HepG2 (cell line): ENCODE results near the gene CCNDBP1. TPM values are rescaled to one million over a fixed set of nuclear protein-coding genes. Genes with fewer than 3 reads are reported as not detected.

Experiments used
- ATAC-seq: fragments of 200-7000 bp; cut with Tn5 transposase; 3 replicates; pipeline ENCODE4 v1.9.1; 2020; ENCODE audit warnings: mild to moderate bottlenecking, moderate library complexity
- BruUV-seq: library from RNA; stranded (reverse); fragments of 400-500 nt; replicated peaks from 2 replicates; lab custom pipeline; 2021; lab: Mats Ljungman, UMichigan
- CTCF ChIA-PET: fragments of 300-600 bp; formaldehyde crosslinking; extraction: SDS; loops from one replicate; lab custom pipeline; 2021; ENCODE audit warnings: low total read pairs, inconsistent platforms, low intra/inter-chr PET ratio; lab: Yijun Ruan, JAX
- POLR2A ChIA-PET: fragments of 350-600 bp; sonication (Branson Sonifier 250); formaldehyde crosslinking; loops from one replicate; lab custom pipeline; 2020; ENCODE audit warnings: antibody characterized with exemption, inconsistent platforms; lab: Yijun Ruan, JAX
- DNase-seq: peaks from one replicate; pipeline ENCODE4 v3.0.0-alpha.2; 2015; ENCODE audit warnings: low spot score
- FAIRE-seq: peaks from 3 replicates; lab custom pipeline; 2011; peaks lifted over from hg19 to GRCh38; lab: Jason Lieb, UNC
- H2AFZ ChIP-seq: one replicate; pipeline ENCODE4 v1.6.1; 2011; ENCODE audit warnings: low read length, inconsistent platforms
- H3K27ac ChIP-seq: fragments of 300-600 bp; 3 replicates; pipeline ENCODE4 v1.8.0; 2011; ENCODE audit warnings: mixed run types, mild to moderate bottlenecking, mixed read lengths, low read length, inconsistent platforms; ENCODE audit not compliant: insufficient read depth; ENCODE audit errors: extremely low read length
- H3K27me3 ChIP-seq, 2 experiments: fragments of 200-600 bp in 1 of 2; 2 replicates in 1 of 2; 3 replicates in 1 of 2; pipeline versions ENCODE4 v1.6.0 to v1.8.0; 2011; ENCODE audit warnings: low read length in 2 of 2, mild to moderate bottlenecking in 2 of 2, moderate library complexity in 2 of 2, inconsistent platforms in 1 of 2; ENCODE audit not compliant: insufficient read depth in 2 of 2, control insufficient read depth in 1 of 2
- H3K36me3 ChIP-seq, 2 experiments: fragments of 200-600 bp in 1 of 2; replicated peaks in 1 of 2; 2 replicates in 1 of 2; 3 replicates in 1 of 2; pipeline versions ENCODE4 v1.5.1 to v1.8.0; 2011; ENCODE audit warnings: low read length in 2 of 2, inconsistent platforms in 1 of 2; ENCODE audit not compliant: insufficient read depth in 2 of 2, control insufficient read depth in 1 of 2
- H3K4me1 ChIP-seq: 2 replicates; pipeline ENCODE4 v1.5.1; 2012; ENCODE audit warnings: low read length, inconsistent platforms; ENCODE audit not compliant: insufficient read depth
- H3K4me2 ChIP-seq: 2 replicates; pipeline ENCODE4 v1.6.0; 2011; ENCODE audit warnings: low read depth, low read length, inconsistent platforms
- H3K4me3 ChIP-seq, 3 experiments: fragments of 200-600 bp in 1 of 3; sonication (generic), shearing (Covaris generic) in 1 of 3; replicated peaks in 1 of 3; 2 replicates each; pipeline ENCODE4 v1.5.1; 2011 to 2016; ENCODE audit warnings: low read length in 3 of 3, inconsistent platforms in 2 of 3, low read depth in 2 of 3, mild to moderate bottlenecking in 2 of 3, control low read depth in 1 of 3, mixed read lengths in 1 of 3; ENCODE audit not compliant: insufficient read depth in 1 of 3
- H3K79me2 ChIP-seq: one replicate; pipeline ENCODE4 v1.6.1; 2011; ENCODE audit warnings: low read length, inconsistent platforms; ENCODE audit not compliant: insufficient read depth
- H3K9ac ChIP-seq: 2 replicates; pipeline ENCODE4 v1.6.0; 2011; ENCODE audit warnings: mild to moderate bottlenecking, low read depth, low read length, inconsistent platforms; ENCODE audit not compliant: insufficient read depth
- H3K9me3 ChIP-seq: 2 replicates; pipeline ENCODE4 v1.5.1; 2012; ENCODE audit warnings: mild to moderate bottlenecking, low read length
- H4K20me1 ChIP-seq: 2 replicates; pipeline ENCODE4 v1.6.0; 2011; ENCODE audit warnings: inconsistent platforms, mild to moderate bottlenecking, low read length, moderate library complexity; ENCODE audit not compliant: insufficient read depth
- CEBPG ChIP-seq: IDR thresholded peaks from 2 replicates; pipeline ENCODE4 v1.6.1; 2016
- FLYWCH1 ChIP-seq: sonication (generic); formaldehyde crosslinking; IDR thresholded peaks from 2 replicates; pipeline ENCODE4 v1.8.1; 2023; ENCODE audit warnings: mild to moderate bottlenecking, missing genetic modification reagents
- FOXO4 ChIP-seq: sonication (generic); formaldehyde crosslinking; conservative IDR thresholded peaks from 2 replicates; pipeline ENCODE4 v1.8.1; 2023; ENCODE audit warnings: missing genetic modification reagents
- NCOR1 ChIP-seq: fragments of 200-600 bp; sonication (generic); IDR thresholded peaks from 2 replicates; pipeline ENCODE4 v1.7.0; 2017; ENCODE audit warnings: antibody characterized with exemption, low read length, borderline replicate concordance
- NONO ChIP-seq, 2 experiments: fragments of 450-650 bp in 1 of 2; sonication (generic) in 1 of 2; formaldehyde crosslinking in 1 of 2; IDR thresholded peaks in 1 of 2; conservative IDR thresholded peaks in 1 of 2; 2 replicates each; pipeline versions ENCODE4 v1.6.1 to v1.8.0; 2017 to 2022; ENCODE audit warnings: mild to moderate bottlenecking in 1 of 2, missing genetic modification reagents in 1 of 2, moderate library complexity in 1 of 2
- TCF7L2 ChIP-seq: IDR thresholded peaks from 2 replicates; pipeline ENCODE4 v1.6.1; 2011; ENCODE audit warnings: mild to moderate bottlenecking, low read depth, low read length, moderate library complexity
- ZNF101 ChIP-seq: sonication (generic); formaldehyde crosslinking; IDR thresholded peaks from 2 replicates; pipeline ENCODE4 v1.4.0; 2020; ENCODE audit warnings: mild to moderate bottlenecking, low read depth, missing genetic modification reagents, borderline replicate concordance
- ZNF281 ChIP-seq: sonication (generic); formaldehyde crosslinking; IDR thresholded peaks from 2 replicates; pipeline ENCODE4 v1.4.0; 2020; ENCODE audit warnings: missing genetic modification reagents, borderline replicate concordance
- ZNF543 ChIP-seq: sonication (generic); formaldehyde crosslinking; IDR thresholded peaks from 2 replicates; pipeline ENCODE4 v1.4.0; 2020; ENCODE audit warnings: mild to moderate bottlenecking, missing genetic modification reagents
- ZNF598 ChIP-seq: sonication (generic); formaldehyde crosslinking; IDR thresholded peaks from 2 replicates; pipeline ENCODE4 v1.5.1; 2020; ENCODE audit warnings: mild to moderate bottlenecking, missing genetic modification reagents, borderline replicate concordance
- ZNF609 ChIP-seq: sonication (generic); formaldehyde crosslinking; IDR thresholded peaks from 2 replicates; pipeline ENCODE4 v1.4.0; 2020; ENCODE audit warnings: mild to moderate bottlenecking, missing genetic modification reagents, borderline replicate concordance
- WGBS: methylation state at CpG from one replicate; pipeline ENCODE4 v1.1.6; 2017; ENCODE audit warnings: low lambda C conversion rate; 5-methylcytosine and 5-hydroxymethylcytosine counted together
- in situ Hi-C: cut with HindIII; loops from 2 replicates; pipeline ENCODE4 v1.10.0; 2017; ENCODE audit warnings: low pct_unique_long_range_greater_than_20kb; ENCODE audit not compliant: extremely low pct_ligation_motif_present
- intact Hi-C: fragments of 100-400 bp; cut with micrococcal nuclease; formaldehyde crosslinking; loops from one replicate; pipeline ENCODE4 v1.10.0; 2022; ENCODE audit not compliant: unreplicated experiment
- polyA plus RNA-seq, 8 experiments: library from polyadenylated mRNA; depleted of rRNA in 3 of 8; stranded (reverse) in 7 of 8; unstranded in 1 of 8; fragments of >200 nt; fragmentation: Illumina TruSeq in 4 of 8; extraction: Trizol in 4 of 8; gene quantifications; 2 replicates each; pipeline versions ENCODE4 v1.2.1 to v1.2.3, GENCODE V29; 2011 to 2016; ENCODE audit warnings: low read depth in 4 of 8, missing spikeins in 1 of 8, mixed read lengths in 1 of 8; ENCODE audit not compliant: insufficient read depth in 1 of 8
- total RNA-seq, 5 experiments: library from RNA; depleted of rRNA; stranded (reverse); fragments of >200 nt; fragmentation: Illumina TruSeq; extraction: Trizol; gene quantifications; 2 replicates each; pipeline ENCODE4 v1.2.3, GENCODE V29; 2016; ENCODE audit warnings: low read depth in 1 of 5
- TF ChIP-seq, protein P1 (sequence below): IDR thresholded peaks from 2 replicates; pipeline ENCODE4 v1.6.1; 2016
- TF ChIP-seq, protein P2 (sequence below): sonication (generic); formaldehyde crosslinking; IDR thresholded peaks from 2 replicates; pipeline ENCODE4 v1.8.1; 2023; ENCODE audit warnings: missing genetic modification reagents, inconsistent platforms, borderline replicate concordance

CCNDBP1 gene
- total and polyA plus RNA-seq, 2 of the 13 experiments (the other 11 are each of a cell fraction or from before 2014, with no cell fraction given) = 24.8 to 42.3 TPM

GRCh38 chr15:43186003-43186353 lies 775 bp downstream of the CCNDBP1 start:
- peaks cover 3 to 25% of the 10 kb centered on the region in 2 experiments; a peak in 2 of 5 replicates for H3K36me3 ChIP-seq
- POLR2A ChIA-PET = interaction anchor here (1.0 to 1.3 kb wide), 2 partner anchors 9 to 18 kb away, joined by 4 to 6 read pairs; no protein-coding TSS in a partner anchor
- 0% methylated on average over 10 of the region's 13 CpGs for WGBS
- H3K27me3 ChIP-seq = no peaks in the 10 kb centered on the region
- H3K27ac ChIP-seq = peak overlapping the region; percentile 77
- peak overlapping the region; percentile 86 to 89 (median 87) for H3K4me3 ChIP-seq
- CTCF ChIA-PET = interaction anchor here (1.1 kb wide), 1 partner anchor 100 kb away, joined by 3 read pairs; no protein-coding TSS in a partner anchor
- H2AFZ ChIP-seq = peak overlapping the region; percentile 57
- FAIRE-seq (no peak), DNase-seq (no peak), ATAC-seq (peak; percentile 51)
- H3K4me2 ChIP-seq = peak overlapping the region; percentile 89
- BruUV-seq = TSS peak; percentile 48
- intact Hi-C loops = loop anchor here (5.0 kb wide), 1 partner anchor 79 kb away; the partner anchor contains the start of gene UBR1
- peaks cover 10% of the 10 kb centered on the region for H3K4me1 ChIP-seq
- no peaks in the 10 kb centered on the region for H3K79me2 ChIP-seq
- peak overlapping the region; percentile 69 for H3K9ac ChIP-seq
- no peaks in the 10 kb centered on the region for H3K9me3 ChIP-seq
- H4K20me1 ChIP-seq = no peaks in the 10 kb centered on the region
- in situ Hi-C loops = no loop called here
- TF ChIP-seq ZNF598 (CRISPR knock-in tag) = 0 out of 2 replicates have a peak, but pooled peaks have one; percentile 36
- TF ChIP-seq FLYWCH1 = no peak
- TF ChIP-seq, protein P1, sequence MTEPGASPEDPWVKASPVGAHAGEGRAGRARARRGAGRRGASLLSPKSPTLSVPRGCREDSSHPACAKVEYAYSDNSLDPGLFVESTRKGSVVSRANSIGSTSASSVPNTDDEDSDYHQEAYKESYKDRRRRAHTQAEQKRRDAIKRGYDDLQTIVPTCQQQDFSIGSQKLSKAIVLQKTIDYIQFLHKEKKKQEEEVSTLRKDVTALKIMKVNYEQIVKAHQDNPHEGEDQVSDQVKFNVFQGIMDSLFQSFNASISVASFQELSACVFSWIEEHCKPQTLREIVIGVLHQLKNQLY = no peak
- no peak for TF ChIP-seq ZNF281 (CRISPR knock-in tag)
- no peak for TF ChIP-seq NCOR1
- TF ChIP-seq ZNF543 (CRISPR knock-in tag) = no peak
- TF ChIP-seq TCF7L2 = no peak
- TF ChIP-seq, protein P2, sequence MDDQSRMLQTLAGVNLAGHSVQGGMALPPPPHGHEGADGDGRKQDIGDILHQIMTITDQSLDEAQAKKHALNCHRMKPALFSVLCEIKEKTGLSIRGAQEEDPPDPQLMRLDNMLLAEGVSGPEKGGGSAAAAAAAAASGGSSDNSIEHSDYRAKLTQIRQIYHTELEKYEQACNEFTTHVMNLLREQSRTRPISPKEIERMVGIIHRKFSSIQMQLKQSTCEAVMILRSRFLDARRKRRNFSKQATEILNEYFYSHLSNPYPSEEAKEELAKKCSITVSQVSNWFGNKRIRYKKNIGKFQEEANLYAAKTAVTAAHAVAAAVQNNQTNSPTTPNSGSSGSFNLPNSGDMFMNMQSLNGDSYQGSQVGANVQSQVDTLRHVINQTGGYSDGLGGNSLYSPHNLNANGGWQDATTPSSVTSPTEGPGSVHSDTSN (CRISPR knock-in tag) = no peak
- no peak for TF ChIP-seq ZNF101 (CRISPR knock-in tag)
- TF ChIP-seq CEBPG (CRISPR knock-in tag) = no peak
- TF ChIP-seq NONO (IDR thresholded peaks at IDR 0.05) = no peak
- TF ChIP-seq NONO (CRISPR knock-in tag; conservative IDR thresholded peaks at IDR 0.05) = no peak
- TF ChIP-seq FOXO4 (CRISPR knock-in tag) = no peak
- no peak for TF ChIP-seq ZNF609 (CRISPR knock-in tag)
